Sigmoid colon (tissue), 7 donors: ENCODE results near the gene U2AF2. TPM values are rescaled to one million over a fixed set of nuclear protein-coding genes. Genes with fewer than 3 reads are reported as not detected.
A peak's percentile ranks its signal among the peaks of the same experiment; 100 is the strongest.

Experiments
- DNase-seq: peaks from one replicate; pipeline ENCODE4 v3.0.0-alpha.2; 2019
- H3K27ac ChIP-seq, 4 donors: fragments of 200-600 bp; sonication (generic); one replicate each; pipeline ENCODE4 v1.5.1; 2016 to 2019; ENCODE audit warnings: mild to moderate bottlenecking in 1 of 4
- H3K27me3 ChIP-seq, 3 donors: fragments of 200-600 bp; sonication (generic); one replicate each; pipeline ENCODE4 v1.5.1; 2019; ENCODE audit warnings: mild to moderate bottlenecking in 1 of 3
- H3K36me3 ChIP-seq, 4 donors: fragments of 200-600 bp; sonication (generic); one replicate each; pipeline ENCODE4 v1.5.1; 2016 to 2019
- H3K4me1 ChIP-seq, 4 donors: fragments of 200-600 bp; sonication (generic); one replicate each; pipeline ENCODE4 v1.5.1; 2017 to 2019
- H3K4me3 ChIP-seq, 4 donors: fragments of 200-600 bp; sonication (generic); one replicate each; pipeline ENCODE4 v1.5.1; 2017 to 2019; ENCODE audit warnings: mild to moderate bottlenecking in 2 of 4, moderate library complexity in 1 of 4
- H3K9me3 ChIP-seq, 4 donors: fragments of 200-600 bp in 3 of 4; sonication (generic) in 3 of 4; one replicate each; pipeline versions ENCODE4 v1.5.1 to v1.6.1; 2013 to 2019
- CTCF ChIP-seq, 4 experiments: fragments of 450-650 bp in 3 of 4; fragments of 200-600 bp in 1 of 4; IDR thresholded peaks; one replicate each; pipeline ENCODE4 v1.5.1; 2016 to 2019; ENCODE audit warnings: antibody characterized with exemption in 4 of 4, mild to moderate bottlenecking in 3 of 4, moderate library complexity in 2 of 4
- EP300 ChIP-seq, 4 donors: sonication (generic); formaldehyde crosslinking; IDR thresholded peaks; one replicate each; pipeline ENCODE4 v1.6.1; 2017; ENCODE audit warnings: antibody characterized with exemption in 4 of 4
- POLR2A ChIP-seq, 2 donors: fragments of 450-650 bp; IDR thresholded peaks; one replicate each; pipeline ENCODE4 v1.6.1; 2016; ENCODE audit warnings: antibody characterized with exemption in 2 of 2, mild to moderate bottlenecking in 2 of 2, moderate library complexity in 2 of 2
- POLR2AphosphoS5 ChIP-seq, 4 donors: sonication (generic); formaldehyde crosslinking; IDR thresholded peaks; one replicate each; pipeline ENCODE4 v1.6.1; 2017; ENCODE audit warnings: antibody characterized with exemption in 4 of 4
- WGBS, 2 donors: extraction: QIAGEN DNeasy Blood & Tissue Kit; methylation state at CpG; one replicate each; pipeline ENCODE4 v1.1.7; 2013; 5-methylcytosine and 5-hydroxymethylcytosine counted together
- intact Hi-C: fragments of 100-400 bp; cut with DNase I; formaldehyde crosslinking; loops from one replicate; pipeline ENCODE4 v1.15.1; 2023
- polyA plus RNA-seq, 3 donors: library from polyadenylated mRNA; stranded (reverse); fragments of 200-250 nt; gene quantifications; one replicate each; pipeline ENCODE4 v1.2.3, GENCODE V29; 2013
- total RNA-seq, 4 donors: library from RNA; depleted of rRNA; stranded (reverse); fragments of >200 nt; gene quantifications; one replicate each; pipeline ENCODE4 v1.1.0, GENCODE V29; 2016
- donor health status: healthy with polysubstance abuse.
- donor health status: Bipolar disorder and iron deficiency.
- donor health status: healthy.

U2AF2 gene
- total and polyA plus RNA-seq, 7 donors: 52.1 to 162 (median 79.7) TPM

GRCh38 chr19:55621205-55621672 lies 33.6 kb upstream of the U2AF2 start:
- peaks cover 0 to 14% (median 13%) of the 10 kb centered on the region in 4 donors for H3K4me1 ChIP-seq

GRCh38 chr19:55621673-55622231 lies 33.1 kb upstream of the U2AF2 start:
- no peak for TF ChIP-seq CTCF (IDR thresholded peaks at IDR 0.05)
- TF ChIP-seq POLR2A (IDR thresholded peaks at IDR 0.05): no peak
- no peak for TF ChIP-seq EP300 (IDR thresholded peaks at IDR 0.05)
- H3K4me1 ChIP-seq: peaks cover 0 to 14% (median 13%) of the 10 kb centered on the region in 4 donors

More at GRCh38 chr19:55621205-55621672, 33.6 kb upstream of the U2AF2 start:
- Histone ChIP-seq H3K27ac (no peak overlapping the region), H3K27me3 (no peaks in the 10 kb centered on the region), H3K9me3 (no peaks in the 10 kb centered on the region), H3K4me3 (no peak overlapping the region), H3K36me3 (peaks cover 7 to 34% (median 18%) of the 10 kb centered on the region in 4 donors)
- WGBS, 2 donors: 82 to 86% methylated on average over 9 of the region's 9 CpGs
- intact Hi-C loops: no loop called here
- no peak for TF ChIP-seq CTCF (IDR thresholded peaks at IDR 0.05)
- no peak for TF ChIP-seq POLR2A (IDR thresholded peaks at IDR 0.05)
- TF ChIP-seq EP300 (IDR thresholded peaks at IDR 0.05): no peak
- TF ChIP-seq POLR2AphosphoS5 (IDR thresholded peaks at IDR 0.05): no peak
- DNase-seq: no peak

GRCh38 chr19:55622242-55622969 lies 32.4 kb upstream of the U2AF2 start:
- intact Hi-C loops: no loop called here
- TF ChIP-seq EP300 (IDR thresholded peaks at IDR 0.05) (no peak), POLR2A (IDR thresholded peaks at IDR 0.05) (no peak), CTCF (IDR thresholded peaks at IDR 0.05) (no peak), POLR2AphosphoS5 (IDR thresholded peaks at IDR 0.05) (no peak)
- Histone ChIP-seq H3K36me3 (peaks cover 0 to 23% (median 8%) of the 10 kb centered on the region in 4 donors), H3K27me3 (no peaks in the 10 kb centered on the region), H3K4me3 (no peak overlapping the region), H3K9me3 (no peaks in the 10 kb centered on the region), H3K27ac (no peak overlapping the region), H3K4me1 (peaks cover 0 to 14% (median 13%) of the 10 kb centered on the region in 4 donors)
- no peak for DNase-seq
- WGBS, 2 donors: 95% methylated on average over 40 of the region's 40 CpGs

More at GRCh38 chr19:55621673-55622231, 33.1 kb upstream of the U2AF2 start:
- intact Hi-C loops: no loop called here
- H3K4me3 ChIP-seq: no peak overlapping the region
- DNase-seq: no peak
- peaks cover 2 to 29% (median 13%) of the 10 kb centered on the region in 4 donors for H3K36me3 ChIP-seq
- H3K9me3 ChIP-seq: no peaks in the 10 kb centered on the region
- 96 to 97% methylated on average over 55 of the region's 55 CpGs for whole genome bisulfite sequencing, 2 donors
- no peak overlapping the region for H3K27ac ChIP-seq
- no peaks in the 10 kb centered on the region for H3K27me3 ChIP-seq

GRCh38 chr19:55623130-55623529 lies 31.7 kb upstream of the U2AF2 start:
- Histone ChIP-seq H3K36me3 (peaks cover 0 to 16% (median 6%) of the 10 kb centered on the region in 4 donors), H3K27me3 (no peaks in the 10 kb centered on the region), H3K4me1 (peaks cover 0 to 14% (median 13%) of the 10 kb centered on the region in 4 donors), H3K27ac (peak overlapping the region; percentile 91 to 97 (median 94)), H3K9me3 (no peaks in the 10 kb centered on the region), H3K4me3 (no peak overlapping the region)
- WGBS, 2 donors: 95 to 97% methylated on average over 7 of the region's 7 CpGs
- TF ChIP-seq EP300 (IDR thresholded peaks at IDR 0.05) (no peak), POLR2A (IDR thresholded peaks at IDR 0.05) (no peak), CTCF (IDR thresholded peaks at IDR 0.05) (no peak), POLR2AphosphoS5 (IDR thresholded peaks at IDR 0.05) (no peak)
- intact Hi-C loops: no loop called here
- DNase-seq: no peak
